ENCODE results near the gene RPP21.
"Not testable (repeated sequence)": the region's sequence is repeated elsewhere in the genome, so short reads cannot be mapped to it uniquely, and the experiment has no call there.

RPP21 gene

GRCh38 chr6:30364591-30364990 is 19.6 kb downstream of the RPP21 start:
- Histone ChIP-seq H3K27me3 (replicated peaks; ENCODE audit: control insufficient read depth, insufficient read depth, low read length, poor library complexity, severe bottlenecking) (peaks cover 11% of the 10 kb centered on the region), H3K4me1 (ENCODE audit: control insufficient read depth, insufficient read depth, low read length, poor library complexity, severe bottlenecking) (no peaks in the 10 kb centered on the region), H3K36me3 (ENCODE audit: control insufficient read depth, insufficient read depth, low read length) (no peaks in the 10 kb centered on the region), H3K9me3 (ENCODE audit: control insufficient read depth, low read length) (no peaks in the 10 kb centered on the region), H3K27ac (ENCODE audit: insufficient read depth, low read length, poor library complexity, severe bottlenecking) (no peak overlapping the region), H3K4me3 (ENCODE audit: insufficient read depth, low read depth, low read length, poor library complexity, severe bottlenecking) (no peak overlapping the region)
- no peak for DNase-seq

DNA sequence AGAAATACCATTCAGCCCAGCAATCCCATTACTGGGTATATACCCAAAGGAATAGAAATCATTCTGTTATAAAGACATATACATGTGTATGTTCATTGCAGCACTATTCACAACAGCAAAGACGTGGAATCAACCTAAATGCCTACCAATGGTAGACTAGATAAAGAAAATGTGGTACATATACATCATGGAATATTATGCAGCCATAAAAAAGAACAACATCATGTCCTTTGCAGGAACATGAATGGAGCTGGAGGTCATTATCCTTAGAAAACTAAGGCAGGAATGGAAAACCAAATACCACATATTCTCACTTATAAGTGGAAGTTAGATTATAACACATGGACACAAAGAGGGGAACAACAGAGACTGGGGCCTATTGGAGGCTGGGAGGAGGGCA is 24.3 kb downstream of the RPP21 start:
- not testable (repeated sequence) for H3K27me3 ChIP-seq (replicated peaks; ENCODE audit: control insufficient read depth, insufficient read depth, low read length, poor library complexity, severe bottlenecking); H3K9me3 ChIP-seq (ENCODE audit: control insufficient read depth, low read length); DNase-seq; H3K4me3 ChIP-seq (ENCODE audit: insufficient read depth, low read depth, low read length, poor library complexity, severe bottlenecking); H3K4me1 ChIP-seq (ENCODE audit: control insufficient read depth, insufficient read depth, low read length, poor library complexity, severe bottlenecking); H3K27ac ChIP-seq (ENCODE audit: insufficient read depth, low read length, poor library complexity, severe bottlenecking); H3K36me3 ChIP-seq (ENCODE audit: control insufficient read depth, insufficient read depth, low read length)

- no peak overlapping the region for H3K4me3 ChIP-seq (ENCODE audit: insufficient read depth, low read depth, low read length, poor library complexity, severe bottlenecking)
These were observed 33.5 kb downstream of the RPP21 start for GRCh38 chr6:30378290-30378937.

GRCh38 chr6:30380464-30380863 is 35.5 kb downstream of the RPP21 start:
- Histone ChIP-seq H3K27ac (ENCODE audit: insufficient read depth, low read length, poor library complexity, severe bottlenecking) (no peak overlapping the region), H3K4me3 (ENCODE audit: insufficient read depth, low read depth, low read length, poor library complexity, severe bottlenecking) (no peak overlapping the region), H3K36me3 (ENCODE audit: control insufficient read depth, insufficient read depth, low read length) (no peaks in the 10 kb centered on the region), H3K27me3 (replicated peaks; ENCODE audit: control insufficient read depth, insufficient read depth, low read length, poor library complexity, severe bottlenecking) (peaks cover 13% of the 10 kb centered on the region), H3K9me3 (ENCODE audit: control insufficient read depth, low read length) (no peaks in the 10 kb centered on the region), H3K4me1 (ENCODE audit: control insufficient read depth, insufficient read depth, low read length, poor library complexity, severe bottlenecking) (no peaks in the 10 kb centered on the region)
- no peak for DNase-seq

More at GRCh38 chr6:30378290-30378937, 33.5 kb downstream of the RPP21 start:
- H3K36me3 ChIP-seq (ENCODE audit: control insufficient read depth, insufficient read depth, low read length): no peaks in the 10 kb centered on the region
- H3K9me3 ChIP-seq (ENCODE audit: control insufficient read depth, low read length): no peaks in the 10 kb centered on the region
- H3K4me1 ChIP-seq (ENCODE audit: control insufficient read depth, insufficient read depth, low read length, poor library complexity, severe bottlenecking): no peaks in the 10 kb centered on the region
- no peak overlapping the region for H3K27ac ChIP-seq (ENCODE audit: insufficient read depth, low read length, poor library complexity, severe bottlenecking)
- DNase-seq: no peak
- H3K27me3 ChIP-seq (replicated peaks; ENCODE audit: control insufficient read depth, insufficient read depth, low read length, poor library complexity, severe bottlenecking): peaks cover 13% of the 10 kb centered on the region

DNA sequence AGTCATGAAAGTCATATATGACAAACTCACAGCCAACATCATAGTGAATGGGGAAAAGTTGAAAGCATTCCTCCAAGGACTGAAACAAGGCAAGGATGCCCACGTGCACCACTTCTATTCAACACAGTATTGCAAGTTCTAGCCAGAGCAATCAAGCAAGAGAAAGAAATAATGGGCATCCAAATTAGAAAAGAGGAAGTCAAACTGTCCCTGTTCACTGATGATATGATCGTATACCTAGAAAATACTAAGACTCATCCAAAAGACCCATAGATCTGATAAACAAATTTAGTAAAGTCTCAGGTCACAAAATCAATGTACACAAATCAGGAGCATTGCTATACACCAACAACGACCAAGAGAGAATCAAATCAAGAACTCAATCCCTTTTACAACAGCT is 41.2 kb downstream of the RPP21 start:
- Histone ChIP-seq H3K27me3 (replicated peaks; ENCODE audit: control insufficient read depth, insufficient read depth, low read length, poor library complexity, severe bottlenecking) (peaks cover 12% of the 10 kb centered on the region), H3K4me1 (ENCODE audit: control insufficient read depth, insufficient read depth, low read length, poor library complexity, severe bottlenecking) (no peaks in the 10 kb centered on the region), H3K36me3 (ENCODE audit: control insufficient read depth, insufficient read depth, low read length) (no peaks in the 10 kb centered on the region), H3K4me3 (ENCODE audit: insufficient read depth, low read depth, low read length, poor library complexity, severe bottlenecking) (no peak overlapping the region), H3K27ac (ENCODE audit: insufficient read depth, low read length, poor library complexity, severe bottlenecking) (no peak overlapping the region), H3K9me3 (ENCODE audit: control insufficient read depth, low read length) (no peaks in the 10 kb centered on the region)
- DNase-seq: no peak

GRCh38 chr6:30391240-30391639 is 46.3 kb downstream of the RPP21 start:
- no peak overlapping the region for H3K4me3 ChIP-seq (ENCODE audit: insufficient read depth, low read depth, low read length, poor library complexity, severe bottlenecking)
- H3K27me3 ChIP-seq (replicated peaks; ENCODE audit: control insufficient read depth, insufficient read depth, low read length, poor library complexity, severe bottlenecking): peaks cover 17% of the 10 kb centered on the region
- no peak for DNase-seq
- H3K9me3 ChIP-seq (ENCODE audit: control insufficient read depth, low read length): no peaks in the 10 kb centered on the region
- H3K36me3 ChIP-seq (ENCODE audit: control insufficient read depth, insufficient read depth, low read length): no peaks in the 10 kb centered on the region
- H3K27ac ChIP-seq (ENCODE audit: insufficient read depth, low read length, poor library complexity, severe bottlenecking): no peak overlapping the region
- H3K4me1 ChIP-seq (ENCODE audit: control insufficient read depth, insufficient read depth, low read length, poor library complexity, severe bottlenecking): no peaks in the 10 kb centered on the region

- Histone ChIP-seq H3K9me3 (ENCODE audit: control insufficient read depth, low read length) (no peaks in the 10 kb centered on the region), H3K4me1 (ENCODE audit: control insufficient read depth, insufficient read depth, low read length, poor library complexity, severe bottlenecking) (no peaks in the 10 kb centered on the region), H3K27ac (ENCODE audit: insufficient read depth, low read length, poor library complexity, severe bottlenecking) (no peak overlapping the region), H3K4me3 (ENCODE audit: insufficient read depth, low read depth, low read length, poor library complexity, severe bottlenecking) (no peak overlapping the region), H3K27me3 (replicated peaks; ENCODE audit: control insufficient read depth, insufficient read depth, low read length, poor library complexity, severe bottlenecking) (peaks cover 14% of the 10 kb centered on the region), H3K36me3 (ENCODE audit: control insufficient read depth, insufficient read depth, low read length) (no peaks in the 10 kb centered on the region)
- DNase-seq: no peak
These were observed 49.2 kb downstream of the RPP21 start for GRCh38 chr6:30394139-30394538.

Data from effector memory CD4-positive, alpha-beta T cell (primary cell).